ENCODE measurements around the gene NFATC1. TPM values are rescaled to one million over a fixed set of nuclear protein-coding genes. Genes with fewer than 3 reads are reported as not detected.

The NFATC1 gene
- total and polyA plus RNA-seq, 7 experiments from 2014 or later = 27.1 to 87.2 (median 53.4) TPM

DNA sequence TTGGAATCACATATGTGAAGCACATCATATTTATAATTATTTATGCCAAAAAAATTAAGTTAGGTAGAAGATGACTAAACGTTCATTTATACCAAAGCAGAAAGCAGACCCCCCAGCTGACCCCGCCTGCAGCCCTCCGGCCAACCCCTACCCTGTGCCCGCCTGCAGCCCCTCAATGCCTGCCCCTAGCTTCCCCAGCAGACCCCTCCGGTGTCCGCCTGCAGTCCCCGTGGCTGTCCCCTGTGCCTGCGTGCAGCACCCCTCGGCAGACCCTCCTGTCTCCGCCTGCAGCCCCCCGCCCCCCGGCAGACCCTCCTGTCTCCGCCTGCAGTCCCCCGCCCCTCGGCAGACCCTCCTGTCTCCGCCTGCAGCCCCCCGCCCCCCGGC is 136.2 kb downstream of the NFATC1 start:
- ATAC-seq (no peak), DNase-seq (no peak)
- Mint-ChIP-seq H3K36me3 (peaks cover 3 to 28% (median 13%) of the 10 kb centered on the region in 5 donors), H3K4me3 (no peak overlapping the region), H3K4me1 (peaks cover 0 to 23% (median 17%) of the 10 kb centered on the region in 7 donors), H3K27ac (no peak overlapping the region), H3K9me3 (peaks cover 0 to 1% (median 0%) of the 10 kb centered on the region in 11 donors), H3K27me3 (no peaks in the 10 kb centered on the region)
- Histone ChIP-seq H3K4me1 (ENCODE audit: control insufficient read depth in 2 of 2, insufficient read depth in 2 of 2, low read length in 2 of 2) (peaks cover 0 to 5% of the 10 kb centered on the region in 2 donors), H3K27me3 (ENCODE audit: control insufficient read depth in 2 of 2, insufficient read depth in 2 of 2, low read length in 2 of 2) (no peaks in the 10 kb centered on the region), H3K4me3 (ENCODE audit: low read length) (no peak overlapping the region), H3K27ac (ENCODE audit: low read depth, low read length) (no peak overlapping the region), H3K36me3 (ENCODE audit: control insufficient read depth in 2 of 3, insufficient read depth in 3 of 3, low read length in 3 of 3) (peaks cover 0 to 30% (median 13%) of the 10 kb centered on the region in 3 experiments), H3K9me3 (ENCODE audit: control insufficient read depth in 2 of 3, low read length in 3 of 3) (no peaks in the 10 kb centered on the region)
- ChIA-PET CTCF (interaction anchor here (0.6 to 1.1 kb wide), 2 partner anchors 122 to 144 kb away, joined by 3 read pairs; no protein-coding TSS in a partner anchor), POLR2A (no interaction called here)
- intact Hi-C loops (cut with micrococcal nuclease) = no loop called here

DNA sequence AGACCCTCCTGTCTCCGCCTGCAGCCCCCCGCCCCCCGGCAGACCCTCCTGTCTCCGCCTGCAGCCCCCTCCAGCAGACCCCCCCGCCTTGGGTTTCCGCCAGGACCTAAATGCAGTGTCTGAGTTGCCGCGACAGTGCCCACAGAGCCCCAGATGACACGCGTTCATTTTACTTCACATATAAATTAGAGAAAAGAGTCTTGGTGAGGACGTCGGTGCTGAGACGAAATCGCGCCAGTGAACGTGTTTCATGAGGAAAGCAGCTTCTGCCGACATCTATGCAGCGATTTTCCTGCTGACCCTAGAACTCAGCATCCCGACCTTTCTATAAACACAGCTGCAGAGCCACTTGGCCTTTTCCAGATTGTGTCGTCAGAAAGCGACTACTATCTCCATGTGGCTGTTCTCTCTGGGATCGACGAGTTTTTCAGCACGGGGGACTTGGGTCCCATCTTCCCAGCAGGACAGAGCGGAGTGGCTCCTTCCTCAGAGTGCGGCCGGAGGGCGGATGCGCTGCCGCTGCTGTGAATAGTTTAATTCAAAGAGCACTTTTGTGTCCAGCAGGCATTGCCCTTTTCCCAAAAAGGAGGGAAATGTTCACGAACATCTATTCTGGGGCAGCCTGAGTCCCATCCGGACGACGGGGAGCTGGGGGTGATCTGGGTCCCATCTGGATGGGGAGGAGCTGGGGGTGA is 136.7 kb downstream of the NFATC1 start:
- ATAC-seq = no peak
- no peaks in the 10 kb centered on the region for H3K4me1 ChIP-seq (ENCODE audit: control insufficient read depth in 2 of 2, insufficient read depth in 2 of 2, low read length in 2 of 2)
- ChIA-PET POLR2A (no interaction called here), CTCF (interaction anchor here (1.0 kb wide), 1 partner anchor 152 kb away, joined by 3 read pairs; no protein-coding TSS in a partner anchor)
- no peak overlapping the region for H3K27ac ChIP-seq (ENCODE audit: low read depth, low read length)
- no peak for DNase-seq
- H3K27me3 Mint-ChIP-seq = no peaks in the 10 kb centered on the region
- H3K4me3 Mint-ChIP-seq = no peak overlapping the region
- peaks cover 0 to 28% (median 12%) of the 10 kb centered on the region in 3 experiments for H3K36me3 ChIP-seq (ENCODE audit: control insufficient read depth in 2 of 3, insufficient read depth in 3 of 3, low read length in 3 of 3)
- H3K36me3 Mint-ChIP-seq = peaks cover 3 to 26% (median 12%) of the 10 kb centered on the region in 5 donors
- no peaks in the 10 kb centered on the region for H3K9me3 ChIP-seq (ENCODE audit: control insufficient read depth in 2 of 3, low read length in 3 of 3)
- intact Hi-C loops (cut with micrococcal nuclease) = no loop called here
- peaks cover 0 to 17% (median 11%) of the 10 kb centered on the region in 7 donors for H3K4me1 Mint-ChIP-seq
- H3K27me3 ChIP-seq (ENCODE audit: control insufficient read depth in 2 of 2, insufficient read depth in 2 of 2, low read length in 2 of 2) = no peaks in the 10 kb centered on the region
- no peak overlapping the region for H3K27ac Mint-ChIP-seq
- H3K9me3 Mint-ChIP-seq = peaks cover 0 to 1% (median 0%) of the 10 kb centered on the region in 11 donors
- H3K4me3 ChIP-seq (ENCODE audit: low read length) = no peak overlapping the region

DNA sequence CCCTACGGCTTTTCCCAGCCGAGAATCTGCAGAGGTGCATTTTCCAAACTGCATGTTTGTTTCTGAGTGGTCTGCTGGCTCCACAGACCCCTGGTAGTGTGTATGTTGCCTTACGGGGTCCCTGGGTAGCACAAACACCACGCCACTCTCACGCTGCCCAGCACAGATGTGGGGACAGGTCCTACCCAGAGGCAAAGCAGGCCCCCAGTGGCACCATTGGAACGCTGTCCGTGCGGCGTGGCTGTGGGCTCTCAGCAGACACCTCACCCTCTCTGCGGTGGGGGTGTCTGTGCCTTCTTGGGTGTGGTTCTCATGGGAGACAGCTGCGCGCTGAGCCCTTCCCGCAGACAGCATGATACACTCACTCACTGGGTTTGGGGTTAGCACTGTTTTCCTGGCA is 137.4 kb downstream of the NFATC1 start:
- peaks cover 0 to 6% (median 0%) of the 10 kb centered on the region in 11 donors for H3K9me3 Mint-ChIP-seq
- peaks cover 3 to 27% (median 7%) of the 10 kb centered on the region in 5 donors for H3K36me3 Mint-ChIP-seq
- no peak for ATAC-seq
- no peaks in the 10 kb centered on the region for H3K27me3 Mint-ChIP-seq
- POLR2A ChIA-PET = interaction anchor here (0.8 kb wide), 1 partner anchor 134 kb away, joined by 3 read pairs; no protein-coding TSS in a partner anchor
- H3K27ac Mint-ChIP-seq = no peak overlapping the region
- CTCF ChIA-PET = interaction anchor here (1.0 kb wide), 1 partner anchor 152 kb away, joined by 3 read pairs; no protein-coding TSS in a partner anchor
- H3K4me3 ChIP-seq (ENCODE audit: low read length) = no peak overlapping the region
- intact Hi-C loops (cut with micrococcal nuclease) = no loop called here
- H3K27me3 ChIP-seq (ENCODE audit: control insufficient read depth in 2 of 2, insufficient read depth in 2 of 2, low read length in 2 of 2) = no peaks in the 10 kb centered on the region
- peaks cover 0 to 10% (median 6%) of the 10 kb centered on the region in 7 donors for H3K4me1 Mint-ChIP-seq
- no peaks in the 10 kb centered on the region for H3K4me1 ChIP-seq (ENCODE audit: control insufficient read depth in 2 of 2, insufficient read depth in 2 of 2, low read length in 2 of 2)
- DNase-seq = no peak
- no peak overlapping the region for H3K4me3 Mint-ChIP-seq
- H3K36me3 ChIP-seq (ENCODE audit: control insufficient read depth in 2 of 3, insufficient read depth in 3 of 3, low read length in 3 of 3) = peaks cover 0 to 21% (median 5%) of the 10 kb centered on the region in 3 experiments
- no peaks in the 10 kb centered on the region for H3K9me3 ChIP-seq (ENCODE audit: control insufficient read depth in 2 of 3, low read length in 3 of 3)
- H3K27ac ChIP-seq (ENCODE audit: low read depth, low read length) = no peak overlapping the region

DNA sequence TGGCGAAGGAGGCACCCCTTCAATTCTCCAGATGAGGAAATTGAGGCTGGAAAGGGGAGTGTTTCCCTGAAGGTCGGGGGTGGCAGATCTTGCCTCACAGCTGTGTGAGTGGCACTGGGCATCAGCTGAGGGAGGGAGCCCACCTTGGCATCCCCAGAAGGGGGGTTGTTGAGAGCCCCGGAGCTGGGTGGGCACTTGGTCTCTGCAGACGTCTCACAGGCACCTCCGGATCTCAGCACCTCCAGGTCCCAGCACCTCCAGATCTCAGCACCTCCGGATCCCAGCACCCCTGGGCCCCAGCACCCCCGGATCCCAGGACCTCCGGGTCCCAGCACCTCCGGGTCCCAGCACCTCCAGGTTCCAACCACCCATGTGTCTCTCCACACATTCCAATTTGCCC is 137.9 kb downstream of the NFATC1 start:
- no peak for ATAC-seq
- Mint-ChIP-seq H3K4me1 (peaks cover 0 to 8% (median 4%) of the 10 kb centered on the region in 7 donors), H3K27ac (no peak overlapping the region), H3K9me3 (peaks cover 0 to 6% (median 0%) of the 10 kb centered on the region in 11 donors), H3K27me3 (no peaks in the 10 kb centered on the region), H3K4me3 (no peak overlapping the region), H3K36me3 (peaks cover 4 to 27% (median 6%) of the 10 kb centered on the region in 5 donors)
- no peaks in the 10 kb centered on the region for H3K9me3 ChIP-seq (ENCODE audit: control insufficient read depth in 2 of 3, low read length in 3 of 3)
- no peak for DNase-seq
- H3K27ac ChIP-seq (ENCODE audit: low read depth, low read length) = no peak overlapping the region
- H3K36me3 ChIP-seq (ENCODE audit: control insufficient read depth in 2 of 3, insufficient read depth in 3 of 3, low read length in 3 of 3) = peaks cover 0 to 17% (median under 1%) of the 10 kb centered on the region in 3 experiments
- no peaks in the 10 kb centered on the region for H3K27me3 ChIP-seq (ENCODE audit: control insufficient read depth in 2 of 2, insufficient read depth in 2 of 2, low read length in 2 of 2)
- CTCF ChIA-PET = no interaction called here
- no peak overlapping the region for H3K4me3 ChIP-seq (ENCODE audit: low read length)
- POLR2A ChIA-PET = interaction anchor here (0.8 kb wide), 1 partner anchor 134 kb away, joined by 3 read pairs; no protein-coding TSS in a partner anchor
- intact Hi-C loops (cut with micrococcal nuclease) = no loop called here
- no peaks in the 10 kb centered on the region for H3K4me1 ChIP-seq (ENCODE audit: control insufficient read depth in 2 of 2, insufficient read depth in 2 of 2, low read length in 2 of 2)

DNA sequence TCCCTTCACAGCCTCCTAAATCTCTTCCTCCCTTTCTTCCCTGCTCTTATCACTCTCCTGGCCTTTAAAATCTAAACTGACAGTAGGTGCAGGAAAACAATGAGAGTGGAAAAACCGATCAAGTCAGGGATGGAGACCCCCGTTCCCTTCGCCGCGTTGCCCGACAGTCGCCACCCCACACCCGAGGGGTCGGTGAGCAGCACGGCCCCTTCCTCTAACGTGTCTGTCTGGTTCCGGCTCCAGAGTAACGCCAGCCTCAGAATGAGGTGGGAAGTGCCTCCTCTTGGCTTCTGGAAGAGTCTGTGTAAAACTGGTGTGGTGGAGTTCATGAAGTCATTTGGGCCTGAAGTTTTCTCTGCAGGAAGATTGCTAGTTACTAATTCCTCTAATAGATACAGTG is 138.6 kb downstream of the NFATC1 start:
- peaks cover 0 to 9% (median 0%) of the 10 kb centered on the region in 3 experiments for H3K36me3 ChIP-seq (ENCODE audit: control insufficient read depth in 2 of 3, insufficient read depth in 3 of 3, low read length in 3 of 3)
- intact Hi-C loops (cut with micrococcal nuclease) = no loop called here
- ChIA-PET CTCF (no interaction called here), POLR2A (no interaction called here)
- H3K4me3 ChIP-seq (ENCODE audit: low read length) = no peak overlapping the region
- ATAC-seq = no peak
- DNase-seq = no peak
- H3K27ac ChIP-seq (ENCODE audit: low read depth, low read length) = no peak overlapping the region
- Mint-ChIP-seq H3K36me3 (peaks cover 0 to 27% (median 8%) of the 10 kb centered on the region in 5 donors), H3K27me3 (no peaks in the 10 kb centered on the region), H3K4me3 (no peak overlapping the region), H3K9me3 (peaks cover 0 to 6% (median 0%) of the 10 kb centered on the region in 11 donors), H3K27ac (no peak overlapping the region), H3K4me1 (no peaks in the 10 kb centered on the region)
- no peaks in the 10 kb centered on the region for H3K4me1 ChIP-seq (ENCODE audit: control insufficient read depth in 2 of 2, insufficient read depth in 2 of 2, low read length in 2 of 2)
- H3K9me3 ChIP-seq (ENCODE audit: control insufficient read depth in 2 of 3, low read length in 3 of 3) = no peaks in the 10 kb centered on the region
- no peaks in the 10 kb centered on the region for H3K27me3 ChIP-seq (ENCODE audit: control insufficient read depth in 2 of 2, insufficient read depth in 2 of 2, low read length in 2 of 2)

DNA sequence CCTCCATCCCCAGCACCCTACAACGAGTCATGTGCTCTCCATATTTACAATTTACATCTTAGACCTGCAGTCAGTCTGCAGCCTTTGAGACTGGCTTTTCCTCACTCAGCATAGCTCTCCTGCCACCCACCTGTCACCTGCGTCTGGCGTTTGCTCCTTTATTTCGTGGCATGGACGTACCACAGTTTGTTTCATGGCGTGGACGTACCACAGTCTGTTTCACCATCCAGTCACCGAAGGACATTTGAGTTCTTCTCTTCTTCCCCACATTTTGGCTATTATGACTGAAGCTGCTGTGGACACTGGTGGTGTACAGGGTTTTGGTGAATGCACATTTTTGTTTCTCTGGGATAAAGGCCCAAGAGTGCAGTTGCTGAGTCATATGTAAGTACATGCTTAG is 142.0 kb downstream of the NFATC1 start:
- Histone ChIP-seq H3K36me3 (ENCODE audit: control insufficient read depth in 2 of 3, insufficient read depth in 3 of 3, low read length in 3 of 3) (no peaks in the 10 kb centered on the region), H3K4me1 (ENCODE audit: control insufficient read depth in 2 of 2, insufficient read depth in 2 of 2, low read length in 2 of 2) (no peaks in the 10 kb centered on the region), H3K27me3 (ENCODE audit: control insufficient read depth in 2 of 2, insufficient read depth in 2 of 2, low read length in 2 of 2) (no peaks in the 10 kb centered on the region), H3K4me3 (ENCODE audit: low read length) (no peak overlapping the region), H3K27ac (ENCODE audit: low read depth, low read length) (no peak overlapping the region), H3K9me3 (ENCODE audit: control insufficient read depth in 2 of 3, low read length in 3 of 3) (no peaks in the 10 kb centered on the region)
- Mint-ChIP-seq H3K4me3 (peak overlapping the region in 1 of 10 donors; percentile 23), H3K27ac (peak overlapping the region in 1 of 9 donors; percentile 30), H3K27me3 (no peaks in the 10 kb centered on the region), H3K4me1 (no peaks in the 10 kb centered on the region), H3K36me3 (peaks cover 0 to 28% (median 20%) of the 10 kb centered on the region in 5 donors), H3K9me3 (peaks cover 0 to 9% (median 2%) of the 10 kb centered on the region in 11 donors)
- CTCF ChIA-PET = no interaction called here
- intact Hi-C loops (cut with micrococcal nuclease) = no loop called here
- DNase-seq = no peak
- ATAC-seq = no peak
- POLR2A ChIA-PET = interaction anchor here (1.7 kb wide), 1 partner anchor 8 kb away, joined by 3 read pairs; no protein-coding TSS in a partner anchor
